ENCODE measurements around the gene ECHDC1.

GRCh38 chr6:127255286-127255685 is 88.1 kb downstream of the ECHDC1 start:
- TF ChIP-seq EZH2 (IDR thresholded peaks at IDR 0.05) (no peak), POLR2AphosphoS5 (IDR thresholded peaks at IDR 0.05; ENCODE audit: borderline replicate concordance, low read depth, low read length) (no peak), FOXP2 (optimal IDR thresholded peaks at IDR 0.05; ENCODE audit: control extremely low read depth, extremely low read length, insufficient read depth) (no peak)

Measured in SK-N-MC (cell line).